IPS-18c (cell line): ENCODE measurements around the gene KIF1A.
"Not testable (repeated sequence)": the region's sequence is repeated elsewhere in the genome, so short reads cannot be mapped to it uniquely, and the experiment has no call there.

ENCODE experiments used
- H3K4me3 ChIP-seq: 2 replicates; pipeline ENCODE4 v1.7.0; 2013; ENCODE audit warnings: low read depth, mild to moderate bottlenecking, low read length, moderate library complexity; ENCODE audit not compliant: insufficient read depth
- H3K9me3 ChIP-seq: one replicate; pipeline ENCODE4 v1.6.1; 2013; ENCODE audit warnings: mild to moderate bottlenecking, low read length, moderate library complexity; ENCODE audit not compliant: control insufficient read depth, insufficient read depth

KIF1A gene

GRCh38 chr2:240785424-240786335 is 34.3 kb downstream of the KIF1A start:
- Histone ChIP-seq H3K9me3 (peaks cover 2% of the 10 kb centered on the region), H3K4me3 (no peak overlapping the region)

GRCh38 chr2:240784629-240785423 is 35.2 kb downstream of the KIF1A start:
- Histone ChIP-seq H3K4me3 (no peak overlapping the region), H3K9me3 (peaks cover 2% of the 10 kb centered on the region)

GRCh38 chr2:240783819-240784621 is 36.0 kb downstream of the KIF1A start:
- no peak overlapping the region for H3K4me3 ChIP-seq

GRCh38 chr2:240782886-240783818 is 36.9 kb downstream of the KIF1A start:
- Histone ChIP-seq H3K9me3 (peaks cover 2% of the 10 kb centered on the region), H3K4me3 (no peak overlapping the region)

More at GRCh38 chr2:240783819-240784621, 36.0 kb downstream of the KIF1A start:
- peaks cover 2% of the 10 kb centered on the region for H3K9me3 ChIP-seq

GRCh38 chr2:240782221-240782885 is 37.7 kb downstream of the KIF1A start:
- no peak overlapping the region for H3K4me3 ChIP-seq

GRCh38 chr2:240781471-240782220 is 38.4 kb downstream of the KIF1A start:
- Histone ChIP-seq H3K9me3 (peaks cover 2% of the 10 kb centered on the region), H3K4me3 (no peak overlapping the region)

More at GRCh38 chr2:240782221-240782885, 37.7 kb downstream of the KIF1A start:
- peaks cover 2% of the 10 kb centered on the region for H3K9me3 ChIP-seq

- H3K9me3 ChIP-seq: no peaks in the 10 kb centered on the region
- no peak overlapping the region for H3K4me3 ChIP-seq
Measured at GRCh38 chr2:240780023-240780700, 39.9 kb downstream of the KIF1A start.

- not testable (repeated sequence) for H3K9me3 ChIP-seq, H3K4me3 ChIP-seq
Measured at GRCh38 chr2:240779250-240779832, 40.7 kb downstream of the KIF1A start.

GRCh38 chr2:240778426-240778825 is 41.6 kb downstream of the KIF1A start:
- no peaks in the 10 kb centered on the region for H3K9me3 ChIP-seq
- no peak overlapping the region for H3K4me3 ChIP-seq

- H3K9me3 ChIP-seq: no peaks in the 10 kb centered on the region
- no peak overlapping the region for H3K4me3 ChIP-seq
Measured at GRCh38 chr2:240777456-240778212, 42.4 kb downstream of the KIF1A start.

GRCh38 chr2:240775905-240776304 is 44.1 kb downstream of the KIF1A start:
- H3K4me3 ChIP-seq: no peak overlapping the region
- no peaks in the 10 kb centered on the region for H3K9me3 ChIP-seq

- H3K9me3 ChIP-seq: no peaks in the 10 kb centered on the region
- no peak overlapping the region for H3K4me3 ChIP-seq
Measured at GRCh38 chr2:240774856-240775255, 45.2 kb downstream of the KIF1A start.

GRCh38 chr2:240769096-240769495 is 50.9 kb downstream of the KIF1A start:
- no peaks in the 10 kb centered on the region for H3K9me3 ChIP-seq
- H3K4me3 ChIP-seq: no peak overlapping the region

- no peaks in the 10 kb centered on the region for H3K9me3 ChIP-seq
- no peak overlapping the region for H3K4me3 ChIP-seq
Measured at GRCh38 chr2:240768216-240768615, 51.8 kb downstream of the KIF1A start.
